Sigmoid colon (tissue), 7 donors: ENCODE data around the gene ZNF578. TPM values are rescaled to one million over a fixed set of nuclear protein-coding genes. Genes with fewer than 3 reads are reported as not detected.
"Not testable (repeated sequence)": the region's sequence is repeated elsewhere in the genome, so short reads cannot be mapped to it uniquely, and the experiment has no call there.

Experiments used
- DNase-seq: peaks from one replicate; pipeline ENCODE4 v3.0.0-alpha.2; 2019
- H3K27ac ChIP-seq, 4 donors: fragments of 200-600 bp; sonication (generic); one replicate each; pipeline ENCODE4 v1.5.1; 2016 to 2019; ENCODE audit warnings: mild to moderate bottlenecking in 1 of 4
- H3K27me3 ChIP-seq, 3 donors: fragments of 200-600 bp; sonication (generic); one replicate each; pipeline ENCODE4 v1.5.1; 2019; ENCODE audit warnings: mild to moderate bottlenecking in 1 of 3
- H3K36me3 ChIP-seq, 4 donors: fragments of 200-600 bp; sonication (generic); one replicate each; pipeline ENCODE4 v1.5.1; 2016 to 2019
- H3K4me1 ChIP-seq, 4 donors: fragments of 200-600 bp; sonication (generic); one replicate each; pipeline ENCODE4 v1.5.1; 2017 to 2019
- H3K4me3 ChIP-seq, 4 donors: fragments of 200-600 bp; sonication (generic); one replicate each; pipeline ENCODE4 v1.5.1; 2017 to 2019; ENCODE audit warnings: mild to moderate bottlenecking in 2 of 4, moderate library complexity in 1 of 4
- H3K9me3 ChIP-seq, 4 donors: fragments of 200-600 bp in 3 of 4; sonication (generic) in 3 of 4; one replicate each; pipeline versions ENCODE4 v1.5.1 to v1.6.1; 2013 to 2019
- EP300 ChIP-seq, 4 donors: sonication (generic); formaldehyde crosslinking; IDR thresholded peaks; one replicate each; pipeline ENCODE4 v1.6.1; 2017; ENCODE audit warnings: antibody characterized with exemption in 4 of 4
- POLR2A ChIP-seq, 2 donors: fragments of 450-650 bp; IDR thresholded peaks; one replicate each; pipeline ENCODE4 v1.6.1; 2016; ENCODE audit warnings: antibody characterized with exemption in 2 of 2, mild to moderate bottlenecking in 2 of 2, moderate library complexity in 2 of 2
- POLR2AphosphoS5 ChIP-seq, 4 donors: sonication (generic); formaldehyde crosslinking; IDR thresholded peaks; one replicate each; pipeline ENCODE4 v1.6.1; 2017; ENCODE audit warnings: antibody characterized with exemption in 4 of 4
- WGBS, 2 donors: extraction: QIAGEN DNeasy Blood & Tissue Kit; methylation state at CpG; one replicate each; pipeline ENCODE4 v1.1.7; 2013; 5-methylcytosine and 5-hydroxymethylcytosine counted together
- intact Hi-C: fragments of 100-400 bp; cut with DNase I; formaldehyde crosslinking; loops from one replicate; pipeline ENCODE4 v1.15.1; 2023
- polyA plus RNA-seq, 3 donors: library from polyadenylated mRNA; stranded (reverse); fragments of 200-250 nt; gene quantifications; one replicate each; pipeline ENCODE4 v1.2.3, GENCODE V29; 2013
- total RNA-seq, 4 donors: library from RNA; depleted of rRNA; stranded (reverse); fragments of >200 nt; gene quantifications; one replicate each; pipeline ENCODE4 v1.1.0, GENCODE V29; 2016
- TF ChIP-seq, protein P1 (sequence below), 4 experiments: fragments of 450-650 bp in 3 of 4; fragments of 200-600 bp in 1 of 4; IDR thresholded peaks; one replicate each; pipeline ENCODE4 v1.5.1; 2016 to 2019; ENCODE audit warnings: antibody characterized with exemption in 4 of 4, mild to moderate bottlenecking in 3 of 4, moderate library complexity in 2 of 4
- donor health status: healthy with polysubstance abuse.
- donor health status: Bipolar disorder and iron deficiency.
- donor health status: healthy.

ZNF578 gene
- total and polyA plus RNA-seq, 7 donors: 1.1 to 2.5 (median 2.3) TPM; not detected in 2

DNA sequence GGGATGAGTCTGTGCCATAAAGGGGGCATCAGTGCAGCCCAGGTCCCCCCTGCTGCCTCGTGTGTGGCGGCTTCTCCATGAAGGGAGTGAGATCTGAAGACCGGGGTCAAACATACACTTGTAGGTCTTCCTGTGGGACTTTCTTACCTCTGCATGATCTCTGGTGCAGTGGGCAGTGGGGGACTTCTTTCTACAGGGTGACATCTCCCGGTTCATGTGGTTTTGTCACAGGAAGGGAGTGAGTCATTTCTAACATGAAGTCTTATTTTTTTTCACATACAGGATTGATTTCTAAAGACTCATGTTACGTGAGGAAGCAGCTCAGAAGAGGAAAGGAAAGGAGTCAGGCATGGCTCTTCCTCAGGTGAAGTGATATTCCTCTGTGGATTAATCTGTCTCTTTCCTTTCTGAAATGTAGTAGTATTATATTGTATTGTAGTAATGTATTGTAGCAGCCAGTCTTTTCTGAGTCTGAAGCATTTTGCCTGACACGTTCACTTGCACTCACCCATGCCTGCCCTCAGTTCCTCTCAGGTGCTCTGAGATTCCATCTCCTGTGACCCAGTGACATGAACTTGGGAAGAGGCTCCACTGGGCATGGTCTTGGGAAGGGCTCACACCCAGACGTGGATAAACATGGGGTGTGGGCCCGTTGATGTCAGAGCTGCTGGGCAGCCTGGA lies 89.8 kb downstream of the ZNF578 start:
- no peak for DNase-seq
- H3K4me3 ChIP-seq: no peak overlapping the region
- no peak overlapping the region for H3K27ac ChIP-seq
- 71 to 89% methylated on average over 8 of the region's 8 CpGs for WGBS, 2 donors
- H3K9me3 ChIP-seq: peaks cover 0 to 6% (median 0%) of the 10 kb centered on the region in 4 donors
- peaks cover under 1 to 50% (median 23%) of the 10 kb centered on the region in 4 donors for H3K36me3 ChIP-seq
- no peaks in the 10 kb centered on the region for H3K27me3 ChIP-seq
- intact Hi-C loops: no loop called here
- TF ChIP-seq POLR2AphosphoS5 (IDR thresholded peaks at IDR 0.05) (no peak), POLR2A (IDR thresholded peaks at IDR 0.05) (no peak), EP300 (IDR thresholded peaks at IDR 0.05) (no peak)
- TF ChIP-seq, protein P1, sequence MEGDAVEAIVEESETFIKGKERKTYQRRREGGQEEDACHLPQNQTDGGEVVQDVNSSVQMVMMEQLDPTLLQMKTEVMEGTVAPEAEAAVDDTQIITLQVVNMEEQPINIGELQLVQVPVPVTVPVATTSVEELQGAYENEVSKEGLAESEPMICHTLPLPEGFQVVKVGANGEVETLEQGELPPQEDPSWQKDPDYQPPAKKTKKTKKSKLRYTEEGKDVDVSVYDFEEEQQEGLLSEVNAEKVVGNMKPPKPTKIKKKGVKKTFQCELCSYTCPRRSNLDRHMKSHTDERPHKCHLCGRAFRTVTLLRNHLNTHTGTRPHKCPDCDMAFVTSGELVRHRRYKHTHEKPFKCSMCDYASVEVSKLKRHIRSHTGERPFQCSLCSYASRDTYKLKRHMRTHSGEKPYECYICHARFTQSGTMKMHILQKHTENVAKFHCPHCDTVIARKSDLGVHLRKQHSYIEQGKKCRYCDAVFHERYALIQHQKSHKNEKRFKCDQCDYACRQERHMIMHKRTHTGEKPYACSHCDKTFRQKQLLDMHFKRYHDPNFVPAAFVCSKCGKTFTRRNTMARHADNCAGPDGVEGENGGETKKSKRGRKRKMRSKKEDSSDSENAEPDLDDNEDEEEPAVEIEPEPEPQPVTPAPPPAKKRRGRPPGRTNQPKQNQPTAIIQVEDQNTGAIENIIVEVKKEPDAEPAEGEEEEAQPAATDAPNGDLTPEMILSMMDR (IDR thresholded peaks at IDR 0.05): no peak
- H3K4me1 ChIP-seq: no peaks in the 10 kb centered on the region

DNA sequence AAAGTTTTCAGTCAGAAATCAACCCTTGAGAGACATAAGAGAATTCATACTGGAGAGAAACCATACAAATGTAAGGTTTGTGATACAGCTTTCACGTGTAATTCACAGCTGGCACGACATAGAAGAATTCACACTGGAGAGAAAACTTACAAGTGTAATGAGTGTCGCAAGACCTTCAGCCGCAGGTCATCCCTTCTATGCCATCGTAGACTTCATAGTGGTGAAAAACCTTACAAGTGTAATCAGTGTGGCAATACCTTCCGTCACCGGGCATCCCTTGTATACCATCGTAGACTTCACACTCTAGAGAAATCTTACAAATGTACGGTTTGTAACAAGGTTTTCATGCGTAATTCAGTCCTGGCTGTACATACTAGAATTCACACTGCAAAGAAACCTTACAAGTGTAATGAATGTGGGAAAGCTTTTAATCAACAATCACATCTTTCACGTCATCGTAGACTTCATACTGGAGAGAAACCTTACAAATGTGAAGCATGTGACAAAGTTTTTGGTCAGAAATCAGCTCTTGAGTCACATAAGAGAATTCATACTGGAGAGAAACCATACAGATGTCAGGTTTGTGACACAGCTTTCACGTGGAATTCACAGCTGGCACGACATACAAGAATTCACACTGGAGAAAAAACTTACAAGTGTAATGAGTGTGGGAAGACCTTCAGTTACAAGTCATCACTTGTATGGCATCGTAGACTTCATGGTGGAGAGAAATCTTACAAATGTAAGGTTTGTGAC lies 101.0 kb downstream of the ZNF578 start:
- Histone ChIP-seq H3K36me3 (peaks cover 13 to 92% (median 37%) of the 10 kb centered on the region in 4 donors), H3K27ac (no peak overlapping the region), H3K27me3 (no peaks in the 10 kb centered on the region), H3K4me1 (no peaks in the 10 kb centered on the region), H3K9me3 (peaks cover 0 to 64% (median 18%) of the 10 kb centered on the region in 4 donors), H3K4me3 (no peak overlapping the region)
- 98% methylated on average over 15 of the region's 15 CpGs for WGBS, 2 donors
- TF ChIP-seq, protein P1 (IDR thresholded peaks at IDR 0.05): no peak
- TF ChIP-seq POLR2A (IDR thresholded peaks at IDR 0.05) (no peak), POLR2AphosphoS5 (IDR thresholded peaks at IDR 0.05) (no peak), EP300 (IDR thresholded peaks at IDR 0.05) (no peak)
- intact Hi-C loops: no loop called here
- DNase-seq: no peak

DNA sequence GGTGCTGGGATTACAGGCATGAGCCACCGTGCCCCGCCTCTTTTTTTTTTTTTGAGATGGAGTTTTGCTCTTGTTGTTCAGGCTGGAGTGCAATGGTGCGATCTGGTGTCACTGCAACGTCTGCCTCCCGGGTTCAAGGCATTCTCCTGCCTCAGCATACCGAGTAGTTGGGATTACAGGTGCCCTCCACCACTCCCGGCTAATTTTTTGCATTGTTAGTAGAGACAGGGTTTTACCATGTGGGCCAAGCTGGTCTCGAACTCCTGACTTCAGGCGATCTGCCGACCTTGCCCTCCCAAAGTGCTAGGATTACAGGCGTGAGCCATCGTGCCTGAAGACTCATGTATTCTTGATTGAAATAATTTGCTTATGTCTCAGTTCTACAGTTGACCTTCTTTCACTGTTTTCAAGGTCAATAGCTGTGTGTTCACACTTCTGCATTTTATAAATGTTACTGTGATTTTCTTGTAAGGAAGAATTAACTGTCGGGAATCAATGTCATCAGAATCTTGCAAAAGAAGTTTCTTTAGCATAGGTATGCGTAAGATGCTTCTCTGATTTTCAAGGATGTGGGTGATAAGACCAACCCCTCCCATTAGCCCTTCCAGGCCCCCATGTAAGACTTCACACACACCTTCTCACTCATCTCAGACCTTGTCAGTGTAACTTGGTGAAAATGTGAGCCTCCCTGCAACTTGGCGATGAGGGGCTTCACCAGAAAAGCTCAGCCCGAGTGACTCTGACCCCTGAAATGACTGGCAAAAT lies 104.1 kb downstream of the ZNF578 start:
- TF ChIP-seq, protein P1 (IDR thresholded peaks at IDR 0.05): no peak
- TF ChIP-seq EP300 (IDR thresholded peaks at IDR 0.05) (no peak), POLR2AphosphoS5 (IDR thresholded peaks at IDR 0.05) (no peak), POLR2A (IDR thresholded peaks at IDR 0.05) (no peak)
- intact Hi-C loops: no loop called here
- Histone ChIP-seq H3K27me3 (no peaks in the 10 kb centered on the region), H3K27ac (no peak overlapping the region), H3K36me3 (peaks cover 13 to 75% (median 32%) of the 10 kb centered on the region in 4 donors), H3K4me3 (no peak overlapping the region), H3K4me1 (no peaks in the 10 kb centered on the region), H3K9me3 (peaks cover 0 to 64% (median 18%) of the 10 kb centered on the region in 4 donors)
- 97 to 98% methylated on average over 16 of the region's 16 CpGs for WGBS, 2 donors
- no peak for DNase-seq

DNA sequence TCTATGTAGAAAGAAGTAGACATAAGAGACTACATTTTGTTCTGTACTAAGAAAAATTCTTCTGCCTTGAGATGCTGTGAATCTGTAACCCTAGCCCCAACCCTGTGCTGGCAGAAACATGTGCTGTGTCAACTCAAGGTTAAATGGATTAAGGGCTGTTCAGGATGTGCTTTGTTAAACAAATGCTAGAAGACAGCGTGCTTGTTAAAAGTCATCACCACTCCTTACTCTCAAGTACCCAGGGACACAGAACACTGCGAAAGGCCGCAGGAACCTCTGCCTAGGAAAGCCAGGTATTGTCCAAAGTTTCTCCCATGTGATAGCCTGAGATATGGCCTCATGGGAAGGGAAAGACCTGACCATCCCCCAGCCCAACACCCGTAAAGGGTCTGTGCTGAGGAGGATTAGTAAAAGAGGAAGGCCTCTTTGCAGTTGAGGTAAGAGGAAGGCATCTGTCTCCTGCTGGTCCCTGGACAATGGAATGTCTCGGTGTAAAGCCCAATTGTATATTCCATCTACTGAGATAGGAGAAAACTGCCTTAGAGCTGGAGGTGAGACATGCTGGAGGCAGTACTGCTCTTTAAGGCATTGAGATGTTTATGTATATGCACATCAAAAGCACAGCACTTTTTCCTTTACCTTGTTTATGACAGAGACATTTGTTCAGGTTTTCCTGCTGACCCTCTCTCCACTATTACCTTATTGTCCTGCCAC lies 105.5 kb downstream of the ZNF578 start:
- H3K27ac ChIP-seq, DNase-seq, H3K4me3 ChIP-seq, intact Hi-C loops, H3K27me3 ChIP-seq, H3K4me1 ChIP-seq: not testable (repeated sequence)
- H3K9me3 ChIP-seq: peaks cover 0 to 64% (median 14%) of the 10 kb centered on the region in 4 donors
- peaks cover 6 to 67% (median 24%) of the 10 kb centered on the region in 4 donors for H3K36me3 ChIP-seq
- 87 to 88% methylated on average over 5 of the region's 5 CpGs for WGBS, 2 donors

DNA sequence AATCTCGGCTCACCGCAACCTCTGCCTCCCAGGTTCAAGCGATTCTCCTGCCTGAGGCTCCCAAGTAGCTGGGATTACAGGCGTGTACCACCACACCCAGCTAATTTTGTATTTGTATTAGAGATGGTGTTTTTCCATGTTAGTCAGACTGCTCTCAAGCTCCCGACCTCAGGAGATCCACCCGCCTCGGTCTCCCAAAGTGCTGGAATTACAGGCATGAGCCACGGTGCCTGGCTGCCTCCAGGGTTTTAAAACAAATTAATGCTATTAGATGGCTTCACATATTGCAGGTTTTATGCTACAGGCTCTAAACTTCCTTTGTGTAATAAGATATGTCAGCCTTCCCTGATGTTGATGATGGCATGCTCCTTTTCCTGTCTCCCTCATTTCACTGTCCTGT lies 108.3 kb downstream of the ZNF578 start:
- H3K27me3 ChIP-seq, H3K4me1 ChIP-seq, intact Hi-C loops, DNase-seq, H3K27ac ChIP-seq, H3K4me3 ChIP-seq: not testable (repeated sequence)
- Histone ChIP-seq H3K36me3 (peaks cover 0 to 41% (median 9%) of the 10 kb centered on the region in 4 donors), H3K9me3 (peaks cover 0 to 45% (median under 1%) of the 10 kb centered on the region in 4 donors)
- WGBS, 2 donors: 98% methylated on average over 8 of the region's 8 CpGs
